Brain pericyte (primary cell): ENCODE results near the gene PLXNB2.

Experiments used
- DNase-seq: peaks from one replicate; pipeline ENCODE4 v3.0.0-alpha.2; 2012; ENCODE audit warnings: low read depth, low spot score

Gene PLXNB2

GRCh38 chr22:50232481-50233151 is 74.8 kb downstream of the PLXNB2 start:
- no peak for DNase-seq

- no peak for DNase-seq
Measured at GRCh38 chr22:50229370-50229769, 78.1 kb downstream of the PLXNB2 start.

DNA sequence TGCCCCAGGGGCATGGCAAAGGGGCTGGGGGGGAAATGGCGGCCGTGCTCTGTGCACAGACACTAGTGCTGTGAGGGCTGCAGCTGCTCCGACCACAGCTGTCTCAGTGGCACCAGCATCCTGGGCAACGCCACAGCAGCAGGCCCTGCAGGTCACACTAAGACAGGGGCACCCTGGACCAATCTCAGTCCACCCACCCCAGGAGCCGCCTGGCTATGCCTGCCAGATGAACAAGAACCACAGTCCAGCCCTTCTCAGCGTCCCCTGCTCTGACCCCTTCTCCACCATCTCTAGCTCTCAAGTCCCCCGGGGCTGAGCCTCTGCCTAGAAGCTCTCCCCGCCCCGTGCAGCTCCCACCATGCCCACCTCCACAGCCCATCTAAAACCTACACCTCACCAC is 79.1 kb downstream of the PLXNB2 start:
- no peak for DNase-seq

DNA sequence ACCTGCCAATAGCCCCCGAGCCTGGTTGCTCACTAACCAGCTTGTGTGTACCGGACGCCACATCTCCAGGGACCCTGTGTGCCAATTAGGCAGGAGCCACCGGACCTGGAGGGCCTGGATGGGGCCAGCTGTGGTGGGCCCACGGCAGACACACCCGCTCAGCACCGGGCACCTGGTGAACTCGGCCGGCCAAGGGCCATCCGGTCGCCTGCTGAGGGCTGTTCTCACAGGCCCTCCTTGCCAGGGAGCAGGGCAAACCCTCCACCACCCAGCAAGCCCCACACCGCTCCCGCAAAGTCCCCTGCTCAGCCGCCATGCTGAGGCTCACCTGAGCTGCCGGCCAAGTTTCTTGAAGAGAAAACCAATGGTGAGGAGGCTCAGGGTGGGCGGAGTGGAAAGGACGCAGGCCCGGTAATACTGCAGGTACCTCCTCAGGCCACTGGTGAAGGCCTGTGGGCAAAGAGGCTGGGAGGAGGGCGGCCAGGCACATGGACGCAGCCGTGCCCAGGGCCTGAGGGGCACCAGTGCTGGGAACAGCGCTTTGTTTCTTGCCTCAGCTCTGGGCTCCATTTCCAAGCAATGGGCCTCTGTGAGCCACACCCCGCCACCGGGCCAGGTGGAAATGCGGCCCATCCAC is 79.7 kb downstream of the PLXNB2 start:
- no peak for DNase-seq

DNA sequence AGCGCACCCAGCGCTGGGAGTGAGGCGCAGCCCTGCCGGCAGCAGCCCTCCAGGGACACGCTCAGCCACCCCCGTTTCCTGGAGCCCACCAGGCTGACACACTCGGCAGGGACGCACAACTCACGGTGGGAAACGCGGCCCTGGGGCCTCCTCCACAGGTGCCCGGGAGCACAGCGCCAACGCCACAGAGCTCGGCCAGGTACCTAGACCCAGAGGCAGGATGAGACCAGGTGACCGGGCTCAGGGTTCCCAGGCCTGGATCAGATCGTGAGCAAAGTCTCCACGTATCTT is 80.6 kb downstream of the PLXNB2 start:
- DNase-seq = no peak

- DNase-seq = no peak
Measured at GRCh38 chr22:50226063-50226874, 81.2 kb downstream of the PLXNB2 start.

GRCh38 chr22:50225200-50225969 is 82.1 kb downstream of the PLXNB2 start:
- DNase-seq = no peak
